ENCODE measurements around the gene CARMIL1. TPM values are rescaled to one million over a fixed set of nuclear protein-coding genes. Genes with fewer than 3 reads are reported as not detected.
"Not testable (repeated sequence)": the region's sequence is repeated elsewhere in the genome, so short reads cannot be mapped to it uniquely, and the experiment has no call there.

The CARMIL1 gene
- total RNA-seq, 2 donors from 2014 or later: 10.8 to 11.3 TPM

- ATAC-seq (peak in 1 of 2 donors; percentile 76), DNase-seq (no peak)
- intact Hi-C loops (cut with DNase I): no loop called here
Observed at GRCh38 chr6:25417046-25417605, 138.0 kb downstream of the CARMIL1 start.

- DNase-seq (no peak), ATAC-seq (peak; percentile 36 to 46)
- intact Hi-C loops (cut with DNase I): no loop called here
Observed at GRCh38 chr6:25418454-25419052, 139.4 kb downstream of the CARMIL1 start.

GRCh38 chr6:25419879-25420278 lies 140.7 kb downstream of the CARMIL1 start:
- ATAC-seq (no peak), DNase-seq (no peak)
- intact Hi-C loops (cut with DNase I): no loop called here

GRCh38 chr6:25423358-25423757 lies 144.2 kb downstream of the CARMIL1 start:
- intact Hi-C loops (cut with DNase I): no loop called here
- DNase-seq: no peak
- ATAC-seq: peak in 1 of 2 donors; percentile 85

GRCh38 chr6:25424303-25424702 lies 145.1 kb downstream of the CARMIL1 start:
- intact Hi-C loops (cut with DNase I): no loop called here
- DNase-seq (no peak), ATAC-seq (no peak)

- intact Hi-C loops (cut with DNase I): no loop called here
- DNase-seq (no peak), ATAC-seq (no peak)
Observed at GRCh38 chr6:25427549-25427948, 148.4 kb downstream of the CARMIL1 start.

GRCh38 chr6:25428758-25429317 lies 149.7 kb downstream of the CARMIL1 start:
- ATAC-seq (no peak), DNase-seq (no peak)
- intact Hi-C loops (cut with DNase I): no loop called here

GRCh38 chr6:25431306-25431974 lies 152.3 kb downstream of the CARMIL1 start:
- ATAC-seq (no peak), DNase-seq (no peak)
- intact Hi-C loops (cut with DNase I): no loop called here

GRCh38 chr6:25431975-25432307 lies 152.8 kb downstream of the CARMIL1 start:
- DNase-seq (no peak), ATAC-seq (no peak)
- intact Hi-C loops (cut with DNase I): no loop called here

GRCh38 chr6:25434921-25435320 lies 155.7 kb downstream of the CARMIL1 start:
- ATAC-seq (no peak), DNase-seq (no peak)
- intact Hi-C loops (cut with DNase I): no loop called here

GRCh38 chr6:25435416-25435985 lies 156.3 kb downstream of the CARMIL1 start:
- intact Hi-C loops (cut with DNase I): no loop called here
- peak in 1 of 2 donors; percentile 22 for ATAC-seq
- no peak for DNase-seq

GRCh38 chr6:25436760-25437159 lies 157.6 kb downstream of the CARMIL1 start:
- no peak for DNase-seq
- intact Hi-C loops (cut with DNase I): no loop called here
- no peak for ATAC-seq

- DNase-seq: no peak
- ATAC-seq: no peak
- intact Hi-C loops (cut with DNase I): no loop called here
Observed at GRCh38 chr6:25439368-25439767, 160.2 kb downstream of the CARMIL1 start.

GRCh38 chr6:25441663-25442270 lies 162.6 kb downstream of the CARMIL1 start:
- ATAC-seq (no peak), DNase-seq (no peak)
- intact Hi-C loops (cut with DNase I): no loop called here

- no peak for ATAC-seq
- intact Hi-C loops (cut with DNase I): no loop called here
- DNase-seq: no peak
Observed at GRCh38 chr6:25442898-25443297, 163.7 kb downstream of the CARMIL1 start.

GRCh38 chr6:25444521-25444920 lies 165.3 kb downstream of the CARMIL1 start:
- ATAC-seq; DNase-seq; intact Hi-C loops (cut with DNase I): not testable (repeated sequence)

- intact Hi-C loops (cut with DNase I): no loop called here
- DNase-seq (no peak), ATAC-seq (peak in 1 of 2 donors; percentile 13)
Observed at GRCh38 chr6:25446830-25447569, 167.8 kb downstream of the CARMIL1 start.

GRCh38 chr6:25447570-25447929 lies 168.4 kb downstream of the CARMIL1 start:
- intact Hi-C loops (cut with DNase I): no loop called here
- peak in 1 of 2 donors; percentile 83 for ATAC-seq
- DNase-seq: no peak

GRCh38 chr6:25448965-25449538 lies 169.9 kb downstream of the CARMIL1 start:
- no peak for DNase-seq
- no peak for ATAC-seq
- intact Hi-C loops (cut with DNase I): no loop called here

Measured in left cardiac atrium (tissue), 4 donors.